HUES6 (cell line): ENCODE measurements around the gene CR1L.
"Not testable (repeated sequence)": the region's sequence is repeated elsewhere in the genome, so short reads cannot be mapped to it uniquely, and the experiment has no call there.

Experiments used
- H3K27ac ChIP-seq: 2 replicates; pipeline ENCODE4 v1.7.0; 2013; ENCODE audit warnings: low read depth, mild to moderate bottlenecking, low read length, inconsistent platforms
- H3K27me3 ChIP-seq: 2 replicates; pipeline ENCODE4 v1.6.1; 2013; ENCODE audit warnings: low read length; ENCODE audit not compliant: control insufficient read depth, insufficient read depth
- H3K36me3 ChIP-seq: 2 replicates; pipeline ENCODE4 v1.6.1; 2013; ENCODE audit warnings: low read length; ENCODE audit not compliant: control insufficient read depth, insufficient read depth
- H3K4me1 ChIP-seq: 2 replicates; pipeline ENCODE4 v1.6.1; 2013; ENCODE audit warnings: low read length; ENCODE audit not compliant: control insufficient read depth, insufficient read depth
- H3K4me3 ChIP-seq: 2 replicates; pipeline ENCODE4 v1.5.1; 2013; ENCODE audit warnings: low read depth, low read length
- H3K9ac ChIP-seq: one replicate; pipeline ENCODE4 v1.6.1; 2013; ENCODE audit warnings: mild to moderate bottlenecking, low read length
- H3K9me3 ChIP-seq: 2 replicates; pipeline ENCODE4 v1.6.1; 2013; ENCODE audit warnings: low read depth, low read length; ENCODE audit not compliant: control insufficient read depth, insufficient read depth

CR1L gene

GRCh38 chr1:207628776-207629175 is 16.2 kb upstream of the CR1L start:
- peaks cover 43% of the 10 kb centered on the region for H3K4me1 ChIP-seq
- no peak overlapping the region for H3K27ac ChIP-seq
- H3K27me3 ChIP-seq: no peaks in the 10 kb centered on the region
- H3K9ac ChIP-seq: no peak overlapping the region
- H3K9me3 ChIP-seq: peaks cover 9% of the 10 kb centered on the region; the same call in 1 of the 2 replicates
- H3K36me3 ChIP-seq: no peaks in the 10 kb centered on the region
- H3K4me3 ChIP-seq: no peak overlapping the region

- Histone ChIP-seq H3K4me3 (no peak overlapping the region), H3K27me3 (no peaks in the 10 kb centered on the region), H3K36me3 (no peaks in the 10 kb centered on the region), H3K4me1 (peaks cover 65% of the 10 kb centered on the region), H3K9me3 (0 out of 2 replicates have a peak, but pooled peaks cover 1% of the 10 kb centered on the region), H3K9ac (peak overlapping the region; percentile 2), H3K27ac (peak overlapping the region; percentile 100)
Observed at GRCh38 chr1:207631137-207631536, 13.8 kb upstream of the CR1L start.

- H3K4me3 ChIP-seq: peak overlapping the region; percentile 38; the same call in 1 of the 2 replicates
- H3K4me1 ChIP-seq: peaks cover 72% of the 10 kb centered on the region
- H3K9ac ChIP-seq: peak overlapping the region; percentile 93
- no peaks in the 10 kb centered on the region for H3K9me3 ChIP-seq
- no peaks in the 10 kb centered on the region for H3K36me3 ChIP-seq
- H3K27ac ChIP-seq: peak overlapping the region; percentile 100
- H3K27me3 ChIP-seq: no peaks in the 10 kb centered on the region
Observed at GRCh38 chr1:207633226-207633625, 11.7 kb upstream of the CR1L start.

GRCh38 chr1:207633699-207634289 is 11.1 kb upstream of the CR1L start:
- peak overlapping the region; percentile 94 for H3K9ac ChIP-seq
- H3K9me3 ChIP-seq, H3K36me3 ChIP-seq, H3K27me3 ChIP-seq: not testable (repeated sequence)
- H3K4me1 ChIP-seq: peaks cover 76% of the 10 kb centered on the region
- peak overlapping the region; percentile 38 for H3K4me3 ChIP-seq
- peak overlapping the region; percentile 100 for H3K27ac ChIP-seq

- H3K9me3 ChIP-seq, H3K27me3 ChIP-seq, H3K36me3 ChIP-seq: not testable (repeated sequence)
- Histone ChIP-seq H3K4me3 (peak overlapping the region; percentile 35; the same call in 1 of the 2 replicates), H3K9ac (peak overlapping the region; percentile 94), H3K27ac (peak overlapping the region; percentile 99), H3K4me1 (peaks cover 79% of the 10 kb centered on the region)
Observed at GRCh38 chr1:207634293-207634692, 10.6 kb upstream of the CR1L start.

GRCh38 chr1:207635569-207636186 is 9.3 kb upstream of the CR1L start:
- H3K4me1 ChIP-seq: peaks cover 69% of the 10 kb centered on the region
- not testable (repeated sequence) for H3K27me3 ChIP-seq, H3K9me3 ChIP-seq, H3K36me3 ChIP-seq
- peak overlapping the region; percentile 94 for H3K9ac ChIP-seq
- peak overlapping the region; percentile 35; the same call in 1 of the 2 replicates for H3K4me3 ChIP-seq
- peak overlapping the region; percentile 99 for H3K27ac ChIP-seq

- not testable (repeated sequence) for H3K9me3 ChIP-seq, H3K27me3 ChIP-seq, H3K36me3 ChIP-seq, H3K4me3 ChIP-seq
- peaks cover 44% of the 10 kb centered on the region for H3K4me1 ChIP-seq
- H3K27ac ChIP-seq: peak overlapping the region; percentile 44; the same call in 1 of the 2 replicates
- peak overlapping the region; percentile 20 for H3K9ac ChIP-seq
Observed at GRCh38 chr1:207638487-207639145, 6.3 kb upstream of the CR1L start.

- H3K9me3 ChIP-seq, H3K27me3 ChIP-seq, H3K36me3 ChIP-seq, H3K4me3 ChIP-seq, H3K9ac ChIP-seq, H3K27ac ChIP-seq: not testable (repeated sequence)
- H3K4me1 ChIP-seq: peaks cover 44% of the 10 kb centered on the region
Observed at GRCh38 chr1:207639362-207639761, 5.6 kb upstream of the CR1L start.

- Histone ChIP-seq H3K4me3 (peak overlapping the region; percentile 82), H3K27me3 (peaks cover 10% of the 10 kb centered on the region; the same call in 1 of the 2 replicates), H3K36me3 (no peaks in the 10 kb centered on the region), H3K4me1 (peaks cover 39% of the 10 kb centered on the region), H3K9me3 (no peaks in the 10 kb centered on the region), H3K9ac (peak overlapping the region; percentile 32), H3K27ac (no peak overlapping the region)
Observed at GRCh38 chr1:207644166-207644851, 624 bp upstream of the CR1L start.

GRCh38 chr1:207645635-207646081 is 725 bp downstream of the CR1L start:
- peak overlapping the region; percentile 82 for H3K4me3 ChIP-seq
- peaks cover 10% of the 10 kb centered on the region; the same call in 1 of the 2 replicates for H3K27me3 ChIP-seq
- H3K9ac ChIP-seq: peak overlapping the region; percentile 88
- H3K27ac ChIP-seq: no peak overlapping the region; the same call in 1 of the 2 replicates
- H3K9me3 ChIP-seq: no peaks in the 10 kb centered on the region
- peaks cover 48% of the 10 kb centered on the region for H3K4me1 ChIP-seq
- no peaks in the 10 kb centered on the region for H3K36me3 ChIP-seq
